Mucosa of rectum (tissue), 2 donors: ENCODE results near the gene SCML2.
"Not testable (repeated sequence)": the region's sequence is repeated elsewhere in the genome, so short reads cannot be mapped to it uniquely, and the experiment has no call there.

Source experiments
- H3K27ac ChIP-seq, 2 donors: one replicate each; pipeline ENCODE4 v1.7.0; 2013; ENCODE audit warnings: inconsistent platforms in 2 of 2, low read depth in 2 of 2, low read length in 2 of 2
- H3K27me3 ChIP-seq, 2 donors: one replicate each; pipeline ENCODE4 v1.7.0; 2013; ENCODE audit warnings: low read length in 2 of 2; ENCODE audit not compliant: control insufficient read depth in 2 of 2, insufficient read depth in 2 of 2
- H3K36me3 ChIP-seq, 2 donors: one replicate each; pipeline ENCODE4 v1.7.0; 2013; ENCODE audit warnings: low read length in 2 of 2; ENCODE audit not compliant: control insufficient read depth in 2 of 2, insufficient read depth in 2 of 2
- H3K4me1 ChIP-seq, 2 donors: one replicate each; pipeline ENCODE4 v1.7.0; 2013; ENCODE audit warnings: low read length in 2 of 2, mild to moderate bottlenecking in 1 of 2; ENCODE audit not compliant: control insufficient read depth in 2 of 2, insufficient read depth in 2 of 2
- H3K4me3 ChIP-seq, 2 donors: one replicate each; pipeline ENCODE4 v1.7.0; 2013; ENCODE audit warnings: low read length in 2 of 2
- H3K9ac ChIP-seq, 2 donors: one replicate each; pipeline ENCODE4 v1.7.0; 2013; ENCODE audit warnings: low read length in 2 of 2, low read depth in 1 of 2, mild to moderate bottlenecking in 1 of 2
- H3K9me3 ChIP-seq, 2 donors: one replicate each; pipeline ENCODE4 v1.7.0; 2013; ENCODE audit warnings: low read length in 2 of 2; ENCODE audit not compliant: control insufficient read depth in 2 of 2
- donor health status: healthy.
- donor health status: Normal muscosa, but diverticular disease.

The SCML2 gene

GRCh38 chrX:18272222-18272621 is 82.3 kb downstream of the SCML2 start:
- no peak overlapping the region for H3K27ac ChIP-seq
- no peaks in the 10 kb centered on the region for H3K9me3 ChIP-seq
- no peak overlapping the region for H3K4me3 ChIP-seq
- H3K27me3 ChIP-seq = no peaks in the 10 kb centered on the region
- H3K4me1 ChIP-seq = no peaks in the 10 kb centered on the region
- no peak overlapping the region for H3K9ac ChIP-seq
- H3K36me3 ChIP-seq = no peaks in the 10 kb centered on the region

GRCh38 chrX:18271725-18272124 is 82.8 kb downstream of the SCML2 start:
- Histone ChIP-seq H3K9ac (no peak overlapping the region), H3K4me3 (no peak overlapping the region), H3K4me1 (no peaks in the 10 kb centered on the region)

GRCh38 chrX:18271309-18271708 is 83.2 kb downstream of the SCML2 start:
- Histone ChIP-seq H3K4me3 (no peak overlapping the region), H3K4me1 (no peaks in the 10 kb centered on the region), H3K9ac (no peak overlapping the region), H3K27ac (no peak overlapping the region), H3K9me3 (no peaks in the 10 kb centered on the region), H3K36me3 (no peaks in the 10 kb centered on the region), H3K27me3 (no peaks in the 10 kb centered on the region)

More at GRCh38 chrX:18271725-18272124, 82.8 kb downstream of the SCML2 start:
- Histone ChIP-seq H3K27ac (no peak overlapping the region), H3K27me3 (no peaks in the 10 kb centered on the region), H3K36me3 (no peaks in the 10 kb centered on the region), H3K9me3 (no peaks in the 10 kb centered on the region)

- Histone ChIP-seq H3K9ac (no peak overlapping the region), H3K27me3 (no peaks in the 10 kb centered on the region), H3K4me1 (no peaks in the 10 kb centered on the region), H3K36me3 (no peaks in the 10 kb centered on the region), H3K9me3 (no peaks in the 10 kb centered on the region), H3K27ac (no peak overlapping the region), H3K4me3 (no peak overlapping the region)
These were observed 99.4 kb downstream of the SCML2 start for GRCh38 chrX:18255059-18255458.

- no peak overlapping the region for H3K9ac ChIP-seq
- H3K36me3 ChIP-seq = no peaks in the 10 kb centered on the region
- H3K9me3 ChIP-seq = no peaks in the 10 kb centered on the region
- no peak overlapping the region for H3K27ac ChIP-seq
- no peaks in the 10 kb centered on the region for H3K4me1 ChIP-seq
- H3K4me3 ChIP-seq = no peak overlapping the region
- no peaks in the 10 kb centered on the region for H3K27me3 ChIP-seq
These were observed 101.7 kb downstream of the SCML2 start for GRCh38 chrX:18252644-18253359.

- not testable (repeated sequence) for H3K9ac ChIP-seq, H3K27ac ChIP-seq, H3K9me3 ChIP-seq, H3K36me3 ChIP-seq, H3K27me3 ChIP-seq, H3K4me1 ChIP-seq, H3K4me3 ChIP-seq
These were observed 124.8 kb downstream of the SCML2 start for GRCh38 chrX:18229646-18230045.

- Histone ChIP-seq H3K36me3 (no peaks in the 10 kb centered on the region), H3K9ac (no peak overlapping the region), H3K9me3 (no peaks in the 10 kb centered on the region), H3K4me3 (no peak overlapping the region), H3K27me3 (peaks cover 0 to 3% of the 10 kb centered on the region in 2 donors), H3K4me1 (no peaks in the 10 kb centered on the region), H3K27ac (no peak overlapping the region)
These were observed 126.4 kb downstream of the SCML2 start for GRCh38 chrX:18228069-18228468.

- Histone ChIP-seq H3K27ac (no peak overlapping the region), H3K36me3 (no peaks in the 10 kb centered on the region), H3K4me3 (no peak overlapping the region), H3K4me1 (no peaks in the 10 kb centered on the region), H3K9me3 (no peaks in the 10 kb centered on the region), H3K9ac (no peak overlapping the region), H3K27me3 (peaks cover 0 to 3% of the 10 kb centered on the region in 2 donors)
These were observed 127.0 kb downstream of the SCML2 start for GRCh38 chrX:18227458-18227857.

GRCh38 chrX:18220786-18221185 is 133.7 kb downstream of the SCML2 start, which contains the start of gene BEND2:
TSS of gene BEND2 (minus strand) at chrX:18220886. CDS start at chrX:18220750, 136 bp downstream.
- Histone ChIP-seq H3K27ac (no peak within 1 kb of the TSS), H3K4me1 (no peaks in the 10 kb centered on the region), H3K9me3 (no peaks in the 10 kb centered on the region), H3K36me3 (no peaks in the 10 kb centered on the region), H3K9ac (no peak within 1 kb of the TSS), H3K27me3 (no peaks in the 10 kb centered on the region), H3K4me3 (no peak within 1 kb of the TSS)

GRCh38 chrX:18210470-18210869 is 144.0 kb downstream of the SCML2 start:
- Histone ChIP-seq H3K4me1 (no peaks in the 10 kb centered on the region), H3K27ac (no peak overlapping the region), H3K36me3 (no peaks in the 10 kb centered on the region), H3K9ac (no peak overlapping the region), H3K4me3 (no peak overlapping the region), H3K27me3 (no peaks in the 10 kb centered on the region), H3K9me3 (no peaks in the 10 kb centered on the region)
